DND-41 (cell line): ENCODE data around the gene COBL.

Experiments
- EZH2 ChIP-seq: IDR thresholded peaks from 3 replicates; pipeline ENCODE4 v1.6.1; 2012; ENCODE audit warnings: borderline replicate concordance, low read depth, mild to moderate bottlenecking, moderate library complexity, low read length, inconsistent platforms; ENCODE audit not compliant: severe bottlenecking
- TF ChIP-seq, protein P1 (sequence below): IDR thresholded peaks from 2 replicates; pipeline ENCODE4 v1.5.1; 2012; ENCODE audit warnings: borderline replicate concordance, low read length, moderate library complexity, mild to moderate bottlenecking; ENCODE audit not compliant: poor library complexity, severe bottlenecking; ENCODE audit errors: extremely low read depth

- TF ChIP-seq, protein P1, sequence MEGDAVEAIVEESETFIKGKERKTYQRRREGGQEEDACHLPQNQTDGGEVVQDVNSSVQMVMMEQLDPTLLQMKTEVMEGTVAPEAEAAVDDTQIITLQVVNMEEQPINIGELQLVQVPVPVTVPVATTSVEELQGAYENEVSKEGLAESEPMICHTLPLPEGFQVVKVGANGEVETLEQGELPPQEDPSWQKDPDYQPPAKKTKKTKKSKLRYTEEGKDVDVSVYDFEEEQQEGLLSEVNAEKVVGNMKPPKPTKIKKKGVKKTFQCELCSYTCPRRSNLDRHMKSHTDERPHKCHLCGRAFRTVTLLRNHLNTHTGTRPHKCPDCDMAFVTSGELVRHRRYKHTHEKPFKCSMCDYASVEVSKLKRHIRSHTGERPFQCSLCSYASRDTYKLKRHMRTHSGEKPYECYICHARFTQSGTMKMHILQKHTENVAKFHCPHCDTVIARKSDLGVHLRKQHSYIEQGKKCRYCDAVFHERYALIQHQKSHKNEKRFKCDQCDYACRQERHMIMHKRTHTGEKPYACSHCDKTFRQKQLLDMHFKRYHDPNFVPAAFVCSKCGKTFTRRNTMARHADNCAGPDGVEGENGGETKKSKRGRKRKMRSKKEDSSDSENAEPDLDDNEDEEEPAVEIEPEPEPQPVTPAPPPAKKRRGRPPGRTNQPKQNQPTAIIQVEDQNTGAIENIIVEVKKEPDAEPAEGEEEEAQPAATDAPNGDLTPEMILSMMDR, result no peak
- no peak for TF ChIP-seq EZH2
Measured at GRCh38 chr7:51263631-51264484, 52.8 kb downstream of the COBL start.
